DMS53 treated with DMSO at 0.1 percent for 48 hours (cell line): ENCODE results near the gene SLC7A6OS.

Experiments
- DNase-seq: peaks from one replicate; lab custom pipeline; 2025; ENCODE audit not compliant: unreplicated experiment; lab: John Stamatoyannopoulos, UW

SLC7A6OS gene

GRCh38 chr16:68310774-68311511, at the start of gene SLC7A6OS, which contains the start of gene PRMT7:
Gene SLC7A6OS, minus strand, starts transcription at chr16:68310946. Its CDS starts 20 bp downstream, at chr16:68310926.
Gene PRMT7, plus strand, starts transcription at chr16:68311019. Its CDS starts 4,961 bp downstream, at chr16:68315980.
- peak; percentile 65 for DNase-seq

DNA sequence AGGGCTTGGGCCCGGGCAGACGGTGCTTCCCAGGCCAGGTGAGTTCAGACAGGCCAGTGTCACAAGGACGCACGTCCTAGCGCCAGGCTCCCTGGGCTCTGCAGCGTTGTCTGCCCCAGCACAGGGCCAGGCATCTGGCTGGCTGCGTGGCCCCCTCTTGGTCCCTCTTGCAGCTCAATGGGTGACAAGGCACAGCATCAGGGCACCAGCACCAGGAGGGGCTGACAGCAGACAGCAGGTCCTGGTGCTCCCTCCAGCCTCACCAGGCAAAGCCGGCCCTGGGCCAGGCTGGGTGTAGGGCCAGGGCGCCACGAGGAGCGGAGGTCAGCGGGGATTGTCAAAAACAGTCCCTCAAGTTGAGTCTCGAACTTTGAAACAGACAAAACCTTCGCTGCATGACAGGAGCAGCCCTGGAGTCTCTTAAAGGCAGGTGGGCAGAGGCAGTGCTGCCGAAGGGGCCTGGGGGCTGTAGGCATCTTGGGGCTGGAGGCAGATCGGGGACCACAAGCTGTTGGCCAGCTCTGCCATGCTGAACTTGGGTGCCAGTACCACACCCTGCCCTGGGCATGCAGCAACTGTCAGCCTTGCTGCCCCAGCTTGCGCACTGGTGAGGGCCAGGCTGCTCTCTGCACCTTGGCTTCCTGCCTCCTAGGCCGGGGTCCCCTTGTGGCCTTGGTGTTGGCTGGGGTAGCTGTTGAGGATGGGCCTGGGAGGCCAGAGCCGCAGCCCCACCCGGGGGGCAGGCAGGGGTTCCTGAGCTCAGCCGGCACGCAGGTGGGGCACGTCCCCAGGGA, 48.8 kb upstream of the SLC7A6OS start:
- DNase-seq: no peak

- no peak for DNase-seq
Measured at GRCh38 chr16:68358951-68359350, 48.2 kb upstream of the SLC7A6OS start.

GRCh38 chr16:68357923-68358322, 47.2 kb upstream of the SLC7A6OS start:
- no peak for DNase-seq

GRCh38 chr16:68357521-68357922, 46.8 kb upstream of the SLC7A6OS start:
- no peak for DNase-seq

- no peak for DNase-seq
Measured at GRCh38 chr16:68356919-68357286, 46.2 kb upstream of the SLC7A6OS start.

GRCh38 chr16:68356249-68356918, 45.6 kb upstream of the SLC7A6OS start:
- no peak for DNase-seq

DNA sequence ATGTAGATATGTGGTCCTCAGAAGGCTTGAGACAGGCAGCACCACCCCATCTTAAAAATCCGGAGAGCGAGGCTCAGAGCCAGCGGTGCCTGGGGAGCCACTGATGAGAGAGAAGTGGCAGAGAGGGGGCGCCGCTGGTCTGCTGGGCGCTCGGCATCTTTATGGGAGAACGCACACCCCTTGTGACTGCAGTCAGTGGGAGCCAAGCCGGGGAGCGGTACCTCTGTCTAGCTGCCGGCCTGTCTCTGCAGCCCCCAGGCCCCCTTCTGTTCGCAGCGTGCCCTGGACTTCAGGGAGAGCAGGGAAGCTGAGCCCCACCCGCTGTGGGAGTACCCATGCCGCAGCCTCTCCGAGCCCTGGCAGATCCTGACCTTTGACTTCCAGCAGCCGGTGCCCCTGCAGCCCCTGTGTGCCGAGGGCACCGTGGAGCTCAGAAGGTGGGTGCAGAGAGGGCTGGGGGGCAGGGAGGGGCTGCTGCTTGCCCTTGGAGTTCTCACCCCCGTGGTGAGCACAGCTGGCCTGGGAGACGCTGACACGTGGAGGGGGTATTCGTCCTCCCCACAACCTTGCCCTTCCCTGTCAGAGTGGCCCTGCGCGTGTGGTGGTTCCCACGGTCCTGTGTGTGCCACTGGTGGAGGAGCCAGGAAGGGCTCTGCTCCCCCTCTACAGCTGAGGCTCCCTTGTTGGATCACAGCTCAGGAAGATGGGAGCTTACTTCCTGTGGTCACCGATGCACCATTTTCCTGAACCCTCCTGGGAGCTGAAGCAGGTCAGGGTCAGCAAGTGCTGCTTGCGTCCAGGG, 44.9 kb upstream of the SLC7A6OS start:
- no peak for DNase-seq

DNA sequence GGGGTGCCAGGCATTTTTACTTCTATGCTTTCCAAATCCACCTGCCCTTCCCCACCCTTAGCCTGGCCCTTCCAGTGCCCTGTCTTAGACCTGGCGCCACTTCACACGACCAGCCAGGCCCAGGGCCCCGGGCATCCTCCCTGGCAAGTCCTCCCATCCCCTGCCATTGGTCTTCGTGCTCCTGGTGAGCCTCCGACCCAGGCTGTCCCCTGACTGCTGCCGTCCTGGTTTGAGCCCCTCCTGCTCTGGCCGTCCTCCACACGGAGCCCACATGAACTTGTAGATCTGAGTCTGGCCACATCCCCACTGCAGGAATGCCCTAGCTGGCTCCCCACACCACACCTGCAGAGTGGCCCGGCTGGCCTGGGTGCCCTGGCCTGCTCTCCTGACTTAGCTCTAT, 44.1 kb upstream of the SLC7A6OS start:
- DNase-seq: no peak

- DNase-seq: no peak
Measured at GRCh38 chr16:68353366-68353765, 42.6 kb upstream of the SLC7A6OS start.

DNA sequence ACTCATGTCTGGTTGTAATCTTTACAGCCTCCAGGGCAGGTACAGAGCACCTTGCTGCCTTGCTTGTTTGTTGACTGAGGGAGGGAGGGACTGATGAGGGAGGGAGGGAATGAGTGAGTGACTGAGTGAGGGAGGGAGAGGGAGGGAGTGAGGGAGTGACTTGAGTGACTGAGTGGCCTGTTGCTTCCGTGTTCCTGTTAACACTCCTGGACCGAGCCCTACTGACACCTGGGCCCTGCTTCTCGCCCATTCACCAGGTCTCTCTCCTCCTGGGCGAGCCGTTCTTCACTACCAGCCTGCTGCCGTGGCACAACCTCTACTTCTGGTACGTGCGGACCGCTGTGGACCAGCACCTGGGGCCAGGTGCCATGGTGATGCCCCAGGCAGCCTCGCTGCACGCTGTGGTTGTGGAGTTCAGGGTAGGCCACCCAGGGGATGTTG, 41.3 kb upstream of the SLC7A6OS start:
- DNase-seq: peak; percentile 63

DNA sequence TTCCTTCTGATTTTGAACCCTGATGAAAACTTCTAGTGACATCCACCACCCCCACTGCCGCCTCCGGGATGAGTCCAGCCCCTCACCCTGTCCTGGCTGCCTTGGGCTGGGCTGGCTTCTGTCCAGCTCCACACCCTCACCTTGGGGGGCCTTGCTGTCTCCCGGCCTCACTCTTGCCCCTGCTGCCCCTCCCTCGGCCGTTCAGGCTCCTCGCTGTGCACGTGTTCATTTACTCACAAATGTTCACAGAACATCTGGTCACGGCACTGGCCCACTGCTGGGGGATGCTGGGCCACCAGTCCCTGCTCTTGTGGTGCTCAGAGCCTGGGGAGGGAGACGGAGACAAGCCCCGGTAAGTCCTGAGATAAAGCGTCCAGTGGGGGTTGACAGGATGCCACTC, 40.7 kb upstream of the SLC7A6OS start:
- no peak for DNase-seq

DNA sequence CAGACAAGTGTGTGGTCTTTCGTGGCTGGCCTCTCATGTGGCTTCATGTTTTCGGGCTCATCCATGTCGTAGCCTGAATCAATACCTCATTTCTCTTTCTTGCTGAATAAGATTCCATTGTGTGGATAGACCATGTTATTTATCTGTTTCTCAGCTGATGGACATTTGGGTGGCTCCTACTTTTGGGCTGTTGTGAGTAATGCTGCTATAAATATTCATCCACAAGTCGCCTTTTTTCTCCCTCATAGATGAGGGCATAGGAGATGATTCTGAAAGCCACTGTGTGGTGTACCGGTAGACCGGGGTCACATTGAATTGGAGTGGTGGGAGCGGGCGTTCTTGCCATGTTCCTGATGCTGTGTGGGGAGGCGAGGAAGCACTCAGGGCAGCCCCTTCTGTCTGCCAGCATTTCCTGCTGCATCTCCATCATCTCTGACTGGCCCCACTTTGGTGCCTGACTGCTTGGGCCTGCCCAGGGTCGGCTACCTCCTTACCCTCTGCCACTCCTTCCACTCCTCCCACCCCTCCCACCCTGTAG, 40.1 kb upstream of the SLC7A6OS start:
- no peak for DNase-seq

DNA sequence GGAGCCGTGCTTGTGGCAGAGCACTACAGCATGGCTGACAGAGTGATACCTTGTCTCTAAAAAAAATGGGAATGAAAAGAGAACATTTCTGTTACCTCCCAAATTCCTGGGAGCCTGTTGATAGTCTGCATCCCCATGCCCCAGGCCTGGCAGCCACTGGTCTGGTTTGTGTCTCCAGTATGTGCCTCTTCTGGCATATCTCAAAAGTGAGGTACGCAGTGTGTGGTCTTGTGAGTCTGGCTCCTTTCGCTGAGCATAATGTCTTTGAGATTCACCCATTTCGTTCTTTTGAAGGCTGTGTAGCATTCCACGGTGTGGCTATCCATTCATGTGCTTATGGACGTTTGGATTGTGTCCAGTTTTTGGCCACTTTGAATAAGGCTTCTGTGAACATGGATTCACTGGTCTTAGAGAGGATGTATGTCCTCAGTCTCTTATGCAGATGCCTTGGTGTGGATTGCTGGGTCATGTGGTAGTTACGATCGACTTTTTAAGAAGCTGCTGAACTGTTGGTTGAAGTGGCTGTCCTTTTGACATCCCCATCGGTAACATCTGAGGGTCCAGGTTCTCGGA, 39.2 kb upstream of the SLC7A6OS start:
- DNase-seq: no peak

- no peak for DNase-seq
Measured at GRCh38 chr16:68348639-68349445, 38.1 kb upstream of the SLC7A6OS start.

- DNase-seq: no peak
Measured at GRCh38 chr16:68347605-68348004, 36.9 kb upstream of the SLC7A6OS start.

DNA sequence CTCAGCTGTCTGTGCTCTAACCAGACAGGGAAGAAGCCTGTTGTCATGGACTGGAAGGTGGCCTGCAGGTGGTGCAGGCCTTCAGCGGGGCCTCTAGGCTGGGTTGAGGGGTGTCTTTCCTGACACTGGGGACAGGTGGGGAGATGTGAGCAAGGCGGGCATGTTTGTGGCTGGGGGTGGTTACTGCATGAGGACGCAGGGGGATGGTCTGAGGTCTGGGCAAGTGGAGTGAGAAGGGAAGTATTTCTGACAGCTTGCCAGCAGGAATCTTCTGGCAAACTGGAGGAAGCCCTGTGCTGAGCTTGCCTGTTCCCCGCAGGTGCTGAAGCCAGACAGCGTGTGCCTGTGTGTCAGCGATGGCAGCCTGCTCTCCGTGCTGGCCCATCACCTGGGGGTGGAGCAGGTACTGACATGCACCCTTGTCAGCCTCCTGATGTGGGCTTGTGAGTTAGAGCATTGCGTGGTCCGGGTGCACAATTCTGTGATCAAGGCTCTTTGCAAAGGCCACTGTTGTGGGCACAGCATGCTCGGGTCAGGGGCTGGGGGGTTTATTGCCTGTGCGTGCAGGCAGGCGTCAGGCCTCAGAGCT, 36.2 kb upstream of the SLC7A6OS start:
- DNase-seq: no peak

- DNase-seq: no peak
Measured at GRCh38 chr16:68345958-68346635, 35.4 kb upstream of the SLC7A6OS start.
